HEK293 (cell line): ENCODE data around the gene SCAF11.

Source experiments
- CTCF ChIA-PET: fragments of 350-600 bp; formaldehyde crosslinking; extraction: SDS; loops from one replicate; lab custom pipeline; 2021; ENCODE audit warnings: antibody characterized with exemption; lab: Yijun Ruan, JAX
- POLR2A ChIA-PET: fragments of 300-600 bp; formaldehyde crosslinking; extraction: SDS; loops from one replicate; lab custom pipeline; 2020; ENCODE audit warnings: antibody characterized with exemption, inconsistent platforms; lab: Yijun Ruan, JAX
- H3K27ac ChIP-seq: fragments of 200-500 bp; sonication (Bioruptor generic); 2 replicates; pipeline ENCODE4 v1.5.1; 2014; ENCODE audit warnings: low read depth, low read length, control low read depth, inconsistent platforms; ENCODE audit errors: extremely low read depth
- H3K36me3 ChIP-seq, 2 experiments: fragments of 200-500 bp in 1 of 2; sonication (Bioruptor generic) in 1 of 2; 1 replicate in 1 of 2; 2 replicates in 1 of 2; pipeline ENCODE4 v1.5.1; 2014 to 2017; ENCODE audit warnings: inconsistent platforms in 2 of 2, low read length in 2 of 2; ENCODE audit not compliant: control insufficient read depth in 2 of 2, insufficient read depth in 1 of 2
- H3K4me1 ChIP-seq: fragments of 200-500 bp; sonication (Bioruptor generic); 2 replicates; pipeline ENCODE4 v1.5.1; 2014; ENCODE audit warnings: mild to moderate bottlenecking, low read length, inconsistent platforms; ENCODE audit not compliant: control insufficient read depth, insufficient read depth
- H3K4me3 ChIP-seq: 2 replicates; pipeline ENCODE4 v1.5.1; 2011; ENCODE audit warnings: low read depth, mild to moderate bottlenecking, control low read depth, low read length, moderate library complexity
- H3K9me3 ChIP-seq: fragments of 200-500 bp; sonication (Bioruptor generic); 2 replicates; pipeline ENCODE4 v1.5.1; 2014; ENCODE audit warnings: low read depth, low read length, inconsistent platforms; ENCODE audit not compliant: control insufficient read depth, insufficient read depth
- BCL11A ChIP-seq: fragments of 450-650 bp; formaldehyde crosslinking; IDR thresholded peaks from 2 replicates; pipeline ENCODE4 v1.5.1; 2016; ENCODE audit warnings: low read depth, missing biosample characterization, missing genetic modification characterization
- BCL6B ChIP-seq: fragments of 450-650 bp; formaldehyde crosslinking; IDR thresholded peaks from 2 replicates; pipeline ENCODE4 v1.5.1; 2017; ENCODE audit warnings: missing biosample characterization, missing genetic modification characterization
- GLI2 ChIP-seq: fragments of 450-650 bp; formaldehyde crosslinking; IDR thresholded peaks from 2 replicates; pipeline ENCODE4; 2017; ENCODE audit warnings: missing biosample characterization, missing genetic modification characterization, low read depth, borderline replicate concordance
- HOXC10 ChIP-seq: sonication (generic); formaldehyde crosslinking; IDR thresholded peaks from 2 replicates; pipeline ENCODE4 v1.8.1; 2023; ENCODE audit warnings: mild to moderate bottlenecking, missing genetic modification reagents
- INSM2 ChIP-seq: fragments of 450-650 bp; formaldehyde crosslinking; IDR thresholded peaks from 2 replicates; pipeline ENCODE4 v1.5.1; 2016; ENCODE audit warnings: missing biosample characterization, missing genetic modification characterization
- KLF1 ChIP-seq: fragments of 450-650 bp; formaldehyde crosslinking; IDR thresholded peaks from 2 replicates; pipeline ENCODE4 v1.5.1; 2016; ENCODE audit warnings: missing biosample characterization, missing genetic modification characterization
- KLF16 ChIP-seq: fragments of 450-650 bp; formaldehyde crosslinking; IDR thresholded peaks from 2 replicates; pipeline ENCODE4 v1.5.1; 2017; ENCODE audit warnings: missing biosample characterization, missing genetic modification characterization
- KLF9 ChIP-seq: fragments of 450-650 bp; formaldehyde crosslinking; IDR thresholded peaks from 2 replicates; pipeline ENCODE4 v1.5.1; 2016; ENCODE audit warnings: missing biosample characterization, missing genetic modification characterization, low read depth
- SCRT1 ChIP-seq: fragments of 450-650 bp; formaldehyde crosslinking; IDR thresholded peaks from 2 replicates; pipeline ENCODE4 v1.5.1; 2016; ENCODE audit warnings: missing biosample characterization, missing genetic modification characterization, borderline replicate concordance
- TSHZ1 ChIP-seq: fragments of 450-650 bp; formaldehyde crosslinking; IDR thresholded peaks from 2 replicates; pipeline ENCODE4 v1.5.1; 2016; ENCODE audit warnings: missing biosample characterization, missing genetic modification characterization, borderline replicate concordance
- ZBTB7A ChIP-seq: fragments of 450-650 bp; formaldehyde crosslinking; IDR thresholded peaks from 2 replicates; pipeline ENCODE4 v1.5.1; 2016; ENCODE audit warnings: low read depth, missing biosample characterization, missing genetic modification characterization
- ZFHX2 ChIP-seq: fragments of 450-650 bp; formaldehyde crosslinking; conservative IDR thresholded peaks from 2 replicates; pipeline ENCODE4 v1.5.1; 2016; ENCODE audit warnings: missing biosample characterization, missing genetic modification characterization
- ZNF133 ChIP-seq: fragments of 450-650 bp; formaldehyde crosslinking; IDR thresholded peaks from 2 replicates; pipeline ENCODE4 v1.5.1; 2016; ENCODE audit warnings: missing biosample characterization, missing genetic modification characterization
- ZNF146 ChIP-seq: fragments of 450-650 bp; formaldehyde crosslinking; IDR thresholded peaks from 2 replicates; pipeline ENCODE4 v1.5.1; 2016; ENCODE audit warnings: missing biosample characterization, missing genetic modification characterization
- ZNF214 ChIP-seq: fragments of 450-650 bp; formaldehyde crosslinking; IDR thresholded peaks from 2 replicates; pipeline ENCODE4 v1.5.1; 2017; ENCODE audit warnings: missing biosample characterization, mild to moderate bottlenecking, missing genetic modification characterization, borderline replicate concordance
- ZNF248 ChIP-seq: fragments of 450-650 bp; formaldehyde crosslinking; IDR thresholded peaks from 2 replicates; pipeline ENCODE4 v1.5.1; 2017; ENCODE audit warnings: missing biosample characterization, missing genetic modification characterization
- ZNF302 ChIP-seq: fragments of 450-650 bp; formaldehyde crosslinking; IDR thresholded peaks from 2 replicates; pipeline ENCODE4 v1.5.1; 2016; ENCODE audit warnings: missing biosample characterization, missing genetic modification characterization, low read depth
- ZNF354C ChIP-seq: fragments of 450-650 bp; formaldehyde crosslinking; IDR thresholded peaks from 2 replicates; pipeline ENCODE4 v1.5.1; 2016; ENCODE audit warnings: missing biosample characterization, missing genetic modification characterization, low read depth, borderline replicate concordance
- ZNF37A ChIP-seq: fragments of 450-650 bp; IDR thresholded peaks from 2 replicates; pipeline ENCODE4 v1.5.1; 2018; ENCODE audit warnings: missing biosample characterization, missing genetic modification characterization
- ZNF514 ChIP-seq: fragments of 450-650 bp; formaldehyde crosslinking; IDR thresholded peaks from 2 replicates; pipeline ENCODE4 v1.5.1; 2016; ENCODE audit warnings: missing biosample characterization, missing genetic modification characterization
- ZNF518A ChIP-seq: fragments of 450-650 bp; formaldehyde crosslinking; conservative IDR thresholded peaks from 2 replicates; pipeline ENCODE4 v1.5.1; 2016; ENCODE audit warnings: low read depth, missing biosample characterization, missing genetic modification characterization
- ZNF571 ChIP-seq: fragments of 450-650 bp; formaldehyde crosslinking; IDR thresholded peaks from 2 replicates; pipeline ENCODE4 v1.5.0; 2017; ENCODE audit warnings: missing biosample characterization, missing genetic modification characterization
- ZNF654 ChIP-seq: fragments of 450-650 bp; formaldehyde crosslinking; IDR thresholded peaks from 2 replicates; pipeline ENCODE4 v1.5.1; 2016; ENCODE audit warnings: low read depth, missing biosample characterization, missing genetic modification characterization
- ZNF768 ChIP-seq: fragments of 450-650 bp; formaldehyde crosslinking; IDR thresholded peaks from 2 replicates; pipeline ENCODE4 v1.5.1; 2018; ENCODE audit warnings: missing biosample characterization, mild to moderate bottlenecking, missing genetic modification characterization
- ZNF791 ChIP-seq: fragments of 450-650 bp; formaldehyde crosslinking; IDR thresholded peaks from 2 replicates; pipeline ENCODE4 v1.5.1; 2016; ENCODE audit warnings: missing biosample characterization, missing genetic modification characterization
- ZNF830 ChIP-seq: fragments of 450-650 bp; IDR thresholded peaks from 2 replicates; pipeline ENCODE4 v1.5.0; 2018; ENCODE audit warnings: missing biosample characterization, missing genetic modification characterization, low read depth, mild to moderate bottlenecking, moderate library complexity

Gene SCAF11

GRCh38 chr12:45959728-45960127 lies 30.6 kb downstream of the SCAF11 start:
- Histone ChIP-seq H3K4me3 (no peak overlapping the region), H3K9me3 (no peaks in the 10 kb centered on the region), H3K27ac (no peak overlapping the region), H3K4me1 (peaks cover 5% of the 10 kb centered on the region; the same call in 1 of the 2 replicates), H3K36me3 (peaks cover 26 to 36% of the 10 kb centered on the region in 2 experiments)
- ChIA-PET POLR2A (no interaction called here), CTCF (no interaction called here)
- TF ChIP-seq ZNF518A (no peak), KLF16 (no peak), ZNF571 (tag by site-specific recombination) (no peak), ZNF133 (tag by site-specific recombination) (no peak), ZFHX2 (tag by site-specific recombination) (no peak), ZNF830 (tag by site-specific recombination) (no peak), KLF9 (no peak), ZNF654 (no peak), BCL6B (tag by site-specific recombination) (no peak), HOXC10 (CRISPR knock-in tag) (no peak), ZNF146 (tag by site-specific recombination) (no peak), TSHZ1 (no peak), KLF1 (tag by site-specific recombination) (no peak), BCL11A (tag by site-specific recombination) (no peak), ZBTB7A (tag by site-specific recombination) (no peak)

GRCh38 chr12:45959025-45959424 lies 31.3 kb downstream of the SCAF11 start:
- CTCF ChIA-PET, result interaction anchor here (1.0 kb wide), 1 partner anchor 26 kb away, joined by 3 read pairs; no protein-coding TSS in a partner anchor
- TF ChIP-seq SCRT1 (tag by site-specific recombination), result no peak
- TF ChIP-seq ZNF768, result no peak
- TF ChIP-seq ZNF514, result no peak
- TF ChIP-seq ZNF302 (tag by site-specific recombination), result no peak
- no peak for TF ChIP-seq ZNF214 (tag by site-specific recombination)
- no peak for TF ChIP-seq GLI2 (tag by site-specific recombination)
- no peak for TF ChIP-seq ZNF37A (tag by site-specific recombination)
- TF ChIP-seq ZNF791 (tag by site-specific recombination), result no peak
- no peak for TF ChIP-seq INSM2 (tag by site-specific recombination)
- TF ChIP-seq ZNF354C (tag by site-specific recombination), result no peak
- TF ChIP-seq ZNF248, result no peak

More at GRCh38 chr12:45959025-45959424, 31.3 kb downstream of the SCAF11 start:
- no peak overlapping the region for H3K27ac ChIP-seq
- no peak overlapping the region for H3K4me3 ChIP-seq
- no peaks in the 10 kb centered on the region for H3K9me3 ChIP-seq
- POLR2A ChIA-PET, result no interaction called here
- H3K4me1 ChIP-seq, result peaks cover 5% of the 10 kb centered on the region; the same call in 1 of the 2 replicates
- peaks cover 26 to 34% of the 10 kb centered on the region in 2 experiments for H3K36me3 ChIP-seq
